AG10803 (cell line): Measurements from ENCODE around the gene CGB1.

Source experiments
- DNase-seq: peaks from one replicate; pipeline ENCODE4 v3.0.0; 2010; ENCODE audit warnings: low read depth
- H3K4me3 ChIP-seq: 2 replicates; pipeline ENCODE4 v1.5.1; 2011; ENCODE audit warnings: mild to moderate bottlenecking, low read length, control low read depth
- TF ChIP-seq, protein P1 (sequence below): conservative IDR thresholded peaks from 2 replicates; pipeline ENCODE4 v1.5.1; 2011; ENCODE audit warnings: mild to moderate bottlenecking, low read length, control low read depth, inconsistent platforms

The CGB1 gene

DNA sequence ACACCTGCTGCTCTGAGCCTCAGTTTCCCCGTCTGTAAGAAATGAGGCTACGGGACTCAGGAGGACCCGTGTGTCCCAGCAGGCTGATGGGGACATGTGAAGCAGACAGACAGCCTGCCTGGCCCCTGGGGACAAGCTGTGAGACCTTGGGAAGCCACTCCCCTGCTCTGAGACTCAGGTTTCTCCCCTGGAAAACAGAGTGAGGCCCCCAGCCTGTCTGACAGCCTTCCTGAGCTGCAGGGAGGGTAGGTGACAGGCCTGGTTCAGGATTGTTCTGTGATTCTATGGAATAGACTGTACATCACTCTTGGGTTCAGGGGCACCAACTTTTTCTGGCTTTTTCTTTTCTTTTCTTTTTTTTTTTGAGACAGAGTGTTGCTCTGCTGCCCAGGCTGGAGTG, 30.9 kb upstream of the CGB1 start:
- H3K4me3 ChIP-seq = no peak overlapping the region
- no peak for DNase-seq
- TF ChIP-seq, protein P1, sequence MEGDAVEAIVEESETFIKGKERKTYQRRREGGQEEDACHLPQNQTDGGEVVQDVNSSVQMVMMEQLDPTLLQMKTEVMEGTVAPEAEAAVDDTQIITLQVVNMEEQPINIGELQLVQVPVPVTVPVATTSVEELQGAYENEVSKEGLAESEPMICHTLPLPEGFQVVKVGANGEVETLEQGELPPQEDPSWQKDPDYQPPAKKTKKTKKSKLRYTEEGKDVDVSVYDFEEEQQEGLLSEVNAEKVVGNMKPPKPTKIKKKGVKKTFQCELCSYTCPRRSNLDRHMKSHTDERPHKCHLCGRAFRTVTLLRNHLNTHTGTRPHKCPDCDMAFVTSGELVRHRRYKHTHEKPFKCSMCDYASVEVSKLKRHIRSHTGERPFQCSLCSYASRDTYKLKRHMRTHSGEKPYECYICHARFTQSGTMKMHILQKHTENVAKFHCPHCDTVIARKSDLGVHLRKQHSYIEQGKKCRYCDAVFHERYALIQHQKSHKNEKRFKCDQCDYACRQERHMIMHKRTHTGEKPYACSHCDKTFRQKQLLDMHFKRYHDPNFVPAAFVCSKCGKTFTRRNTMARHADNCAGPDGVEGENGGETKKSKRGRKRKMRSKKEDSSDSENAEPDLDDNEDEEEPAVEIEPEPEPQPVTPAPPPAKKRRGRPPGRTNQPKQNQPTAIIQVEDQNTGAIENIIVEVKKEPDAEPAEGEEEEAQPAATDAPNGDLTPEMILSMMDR = no peak

DNA sequence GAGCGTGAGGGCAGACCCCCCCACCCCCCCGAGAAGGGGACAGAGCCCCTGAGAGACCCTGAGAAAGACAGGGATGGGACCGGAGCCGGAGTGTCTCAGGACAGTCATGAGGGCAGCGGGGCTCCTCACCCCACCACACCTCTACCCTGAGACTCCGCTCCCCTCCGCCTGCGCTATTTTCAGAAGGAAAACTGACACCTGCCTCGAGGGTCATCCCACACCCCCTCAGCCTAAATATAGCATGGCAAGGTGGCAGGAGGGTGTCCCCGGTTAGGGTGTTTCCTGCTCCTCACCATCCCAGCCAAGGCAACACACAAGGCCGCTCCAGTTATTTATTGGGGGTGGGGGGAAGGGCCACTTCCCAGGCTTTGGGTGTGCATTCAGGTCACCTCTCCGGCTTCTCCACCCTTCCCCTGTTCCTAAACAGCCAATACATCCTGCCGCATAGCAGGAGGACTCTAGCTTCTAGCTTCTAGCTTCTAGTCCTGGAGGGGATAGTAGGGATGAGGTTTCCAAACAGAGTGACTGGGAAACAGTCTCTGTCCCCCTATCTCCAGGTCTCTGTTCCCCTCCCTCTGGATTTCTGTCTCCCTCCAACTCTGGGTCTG, 29.3 kb upstream of the CGB1 start:
- no peak overlapping the region for H3K4me3 ChIP-seq
- DNase-seq = no peak
- TF ChIP-seq, protein P1 = no peak

DNA sequence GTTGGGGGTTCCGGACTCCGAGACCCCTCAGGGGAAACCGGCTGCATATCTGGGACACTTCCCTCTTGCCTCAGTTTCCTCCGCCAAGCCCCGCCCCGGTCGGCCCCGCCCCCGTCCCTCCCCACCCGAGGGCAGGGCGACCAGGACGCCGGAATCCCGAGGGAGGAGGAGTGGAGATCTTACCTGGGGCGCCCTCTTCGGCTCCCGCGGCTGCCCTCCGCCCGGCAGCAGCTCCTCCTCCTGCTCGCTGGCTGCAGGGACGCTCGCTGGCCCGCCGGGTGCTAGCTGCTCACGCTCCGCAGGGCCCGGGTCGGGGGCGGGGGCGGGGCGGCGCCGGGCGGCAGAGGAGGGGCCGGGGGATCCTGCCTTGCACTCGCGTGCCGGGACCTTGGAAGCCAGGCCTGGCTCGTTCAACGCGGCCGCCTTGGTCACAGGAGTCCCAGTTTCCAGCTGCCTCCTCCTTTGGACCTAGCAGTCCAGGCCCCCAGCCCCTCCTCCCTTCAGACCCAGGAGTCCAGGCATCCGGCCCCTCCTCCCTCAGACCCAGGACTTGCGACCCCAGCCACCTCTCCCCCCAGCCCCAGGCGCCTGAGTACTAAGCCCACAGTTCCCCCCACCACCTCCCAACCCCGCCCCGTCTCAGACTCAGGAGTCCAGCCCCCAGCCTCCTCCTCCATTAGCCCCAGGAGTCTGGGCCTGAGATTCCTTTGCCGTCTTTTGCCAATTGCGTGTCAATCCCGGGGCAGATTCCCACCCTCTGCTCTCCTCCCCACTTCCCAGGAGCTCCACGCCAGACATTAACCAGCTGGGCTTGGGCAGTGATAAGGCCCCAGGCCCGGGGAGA, 28.3 kb upstream of the CGB1 start, which contains the start of gene NTF4:
NTF4 (minus strand) TSS at position 51 of the 844 bp plus-strand sequence. CDS start 2,821 bp downstream, outside the sequence.
- no peak for DNase-seq
- H3K4me3 ChIP-seq = peak within 1 kb of the TSS; percentile 29

DNA sequence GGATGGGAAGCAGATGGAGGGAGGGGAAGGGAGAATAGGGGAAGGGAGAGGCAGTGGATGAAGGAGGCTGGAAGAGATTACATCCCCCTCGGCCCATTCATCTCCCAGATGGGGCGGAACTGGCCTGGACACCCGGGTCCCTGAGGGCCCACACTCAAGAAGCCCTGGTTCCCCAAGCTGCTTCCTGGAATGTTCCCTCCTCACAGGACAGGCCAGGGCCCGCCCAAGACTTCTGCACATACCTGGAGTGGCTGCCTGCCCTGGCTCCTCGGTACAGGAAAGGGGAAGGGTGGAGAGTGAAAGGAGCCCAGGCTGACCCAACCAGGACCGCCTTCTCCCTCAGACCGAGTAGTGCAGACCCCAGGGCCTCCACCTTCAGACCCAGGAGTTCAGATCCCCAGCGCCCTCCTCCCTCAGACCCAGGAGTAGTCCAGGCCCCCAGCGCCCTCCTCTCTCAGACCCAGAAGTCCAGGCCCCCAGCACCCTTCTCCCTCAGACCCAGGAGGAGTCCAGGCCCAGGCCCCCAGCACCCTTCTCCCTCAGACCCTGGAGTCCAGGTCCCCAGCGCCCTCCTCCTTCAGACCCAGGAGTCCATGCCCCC, 27.4 kb upstream of the CGB1 start:
- TF ChIP-seq, protein P1 = no peak
- peak overlapping the region; percentile 29 for H3K4me3 ChIP-seq
- no peak for DNase-seq

More for the DNA sequence above, 28.3 kb upstream of the CGB1 start, which contains the start of gene NTF4:
- TF ChIP-seq, protein P1 = no peak

DNA sequence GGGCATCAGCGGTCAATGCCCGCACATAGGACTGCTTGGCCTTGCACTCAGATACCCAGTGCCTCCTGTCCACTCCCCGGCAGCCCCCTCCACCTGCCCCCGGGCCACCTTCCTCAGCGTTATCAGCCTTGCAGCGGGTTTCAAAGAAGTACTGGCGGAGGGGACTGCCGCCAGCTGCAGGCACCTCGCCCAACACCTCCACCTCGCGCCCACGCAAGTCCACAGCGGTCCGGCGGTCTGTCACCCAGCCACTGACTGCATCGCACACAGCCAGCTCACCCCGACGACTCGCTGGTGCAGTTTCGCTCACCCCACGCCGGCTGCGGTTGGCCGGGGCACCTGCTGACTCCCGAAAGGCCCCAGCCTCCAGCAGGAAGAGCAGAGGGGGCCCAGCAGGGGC, 24.8 kb upstream of the CGB1 start:
- no peak overlapping the region for H3K4me3 ChIP-seq
- TF ChIP-seq, protein P1 = no peak
- DNase-seq = no peak

DNA sequence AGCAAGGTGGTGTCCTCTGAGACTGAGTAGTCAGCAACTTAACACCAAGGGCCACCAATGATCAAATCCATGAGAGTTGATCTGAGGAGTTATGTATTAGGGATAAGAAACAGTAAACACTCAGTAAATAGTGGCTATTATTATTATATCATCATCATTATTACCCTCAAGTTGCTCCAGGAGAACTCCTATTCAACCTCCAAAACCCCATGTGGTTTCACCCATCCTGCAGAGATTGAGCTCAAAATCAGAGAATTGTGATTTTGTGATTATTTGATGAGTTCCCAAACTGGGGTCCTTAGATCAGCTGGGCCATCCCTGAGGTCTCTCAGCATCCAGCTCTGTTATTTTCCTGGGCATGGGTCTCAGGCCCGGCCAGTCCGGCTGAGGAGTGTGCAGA, 24.3 kb upstream of the CGB1 start:
- TF ChIP-seq, protein P1 = no peak
- H3K4me3 ChIP-seq = no peak overlapping the region
- DNase-seq = no peak
